GM19463 (cell line): ENCODE results near the gene RCCD1.
"Not testable (repeated sequence)": the region's sequence is repeated elsewhere in the genome, so short reads cannot be mapped to it uniquely, and the experiment has no call there.

Experiments used
- ATAC-seq: cut with Tn5 transposase; IDR thresholded peaks from one replicate; pipeline ENCODE4 v1.9.1; 2021; ENCODE audit warnings: mild to moderate bottlenecking, moderate library complexity; ENCODE audit not compliant: unreplicated experiment

RCCD1 gene, protein sequence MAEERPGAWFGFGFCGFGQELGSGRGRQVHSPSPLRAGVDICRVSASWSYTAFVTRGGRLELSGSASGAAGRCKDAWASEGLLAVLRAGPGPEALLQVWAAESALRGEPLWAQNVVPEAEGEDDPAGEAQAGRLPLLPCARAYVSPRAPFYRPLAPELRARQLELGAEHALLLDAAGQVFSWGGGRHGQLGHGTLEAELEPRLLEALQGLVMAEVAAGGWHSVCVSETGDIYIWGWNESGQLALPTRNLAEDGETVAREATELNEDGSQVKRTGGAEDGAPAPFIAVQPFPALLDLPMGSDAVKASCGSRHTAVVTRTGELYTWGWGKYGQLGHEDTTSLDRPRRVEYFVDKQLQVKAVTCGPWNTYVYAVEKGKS

DNA sequence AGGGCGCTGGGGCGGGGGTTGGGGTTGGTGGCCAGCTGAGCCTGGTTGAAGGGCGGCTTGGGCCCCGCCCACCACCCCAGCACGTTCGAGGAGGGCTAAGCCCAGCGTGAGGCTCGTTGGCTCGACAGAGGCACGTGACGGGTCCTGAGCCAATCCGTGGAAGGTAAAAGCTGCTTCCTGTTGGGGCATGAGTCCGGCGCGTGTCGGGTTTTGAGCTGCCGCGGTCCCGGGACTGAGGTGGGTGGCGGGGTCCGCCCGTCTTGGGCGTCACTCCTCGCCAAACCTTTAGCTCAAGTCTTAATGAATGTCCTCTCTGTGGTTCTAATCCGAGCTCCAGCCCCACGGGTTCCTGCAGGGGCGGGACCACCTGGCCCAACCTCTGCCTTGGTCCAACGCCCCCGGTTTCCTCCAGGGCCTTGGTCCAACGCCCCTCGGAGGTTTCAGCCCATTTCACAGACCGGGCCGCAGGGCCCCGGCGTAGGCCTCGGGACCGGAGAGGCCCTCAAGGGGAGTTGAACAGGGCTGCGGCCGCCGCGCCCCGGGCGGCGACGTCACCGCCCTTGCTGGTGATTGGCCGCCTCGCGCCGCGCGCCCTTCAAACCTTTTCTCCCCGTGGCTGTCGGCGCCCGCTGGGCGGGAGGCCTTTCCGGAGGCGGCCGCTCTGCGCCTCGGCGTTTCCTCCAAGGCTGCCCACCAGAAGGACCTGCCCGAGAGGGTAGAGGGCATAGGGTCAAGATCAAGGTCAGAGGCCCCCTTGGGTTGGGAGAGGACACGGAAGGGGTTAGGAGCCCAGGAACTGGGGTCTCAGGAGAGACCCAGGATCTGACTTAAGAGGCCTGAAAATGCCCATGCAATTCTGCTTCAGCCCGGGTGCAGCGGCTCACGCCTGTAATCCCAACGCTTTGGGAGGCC, at the start of gene RCCD1:
Gene RCCD1, plus strand, starts transcription at position 173 of the 912 bp plus-strand sequence. CDS start 1,851 bp downstream, outside the sequence.
- ATAC-seq, result peak; percentile 95

DNA sequence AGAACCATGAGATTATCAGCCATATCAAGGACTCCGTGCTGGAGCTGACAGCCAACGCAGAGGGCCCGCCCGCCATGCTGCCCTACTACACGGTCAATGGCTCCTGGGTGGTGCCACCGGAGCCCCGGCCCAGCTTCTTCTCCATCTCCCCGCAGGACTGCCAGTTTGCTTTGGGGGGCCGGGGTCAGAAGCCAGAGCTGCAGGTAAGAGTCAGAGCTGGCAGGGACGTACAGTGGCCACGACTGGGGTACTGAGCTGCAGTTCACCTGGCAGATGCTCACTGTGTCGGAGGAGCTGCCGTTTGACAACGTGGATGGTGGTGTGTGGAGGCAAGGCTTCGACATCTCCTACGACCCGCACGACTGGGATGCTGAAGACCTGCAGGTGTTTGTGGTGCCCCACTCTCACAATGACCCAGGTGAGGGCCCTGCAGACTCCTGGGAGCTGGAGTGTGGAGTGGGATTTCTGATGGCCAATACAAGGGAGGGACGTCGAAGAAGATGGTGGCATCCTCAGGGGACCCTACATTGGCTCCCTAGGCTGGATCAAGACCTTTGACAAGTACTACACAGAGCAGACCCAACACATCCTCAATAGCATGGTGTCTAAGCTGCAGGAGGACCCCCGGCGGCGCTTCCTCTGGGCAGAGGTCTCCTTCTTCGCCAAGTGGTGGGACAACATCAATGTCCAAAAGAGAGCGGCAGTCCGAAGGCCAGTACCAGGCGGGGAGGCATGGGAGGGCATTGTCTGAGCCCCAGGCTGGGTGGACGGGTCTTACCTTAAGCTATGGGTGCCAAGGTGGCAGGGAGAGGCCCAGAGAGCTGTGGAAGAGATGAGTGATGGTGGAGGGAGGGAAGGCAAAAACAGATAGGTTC, 49.1 kb upstream of the RCCD1 start:
- no peak for ATAC-seq

DNA sequence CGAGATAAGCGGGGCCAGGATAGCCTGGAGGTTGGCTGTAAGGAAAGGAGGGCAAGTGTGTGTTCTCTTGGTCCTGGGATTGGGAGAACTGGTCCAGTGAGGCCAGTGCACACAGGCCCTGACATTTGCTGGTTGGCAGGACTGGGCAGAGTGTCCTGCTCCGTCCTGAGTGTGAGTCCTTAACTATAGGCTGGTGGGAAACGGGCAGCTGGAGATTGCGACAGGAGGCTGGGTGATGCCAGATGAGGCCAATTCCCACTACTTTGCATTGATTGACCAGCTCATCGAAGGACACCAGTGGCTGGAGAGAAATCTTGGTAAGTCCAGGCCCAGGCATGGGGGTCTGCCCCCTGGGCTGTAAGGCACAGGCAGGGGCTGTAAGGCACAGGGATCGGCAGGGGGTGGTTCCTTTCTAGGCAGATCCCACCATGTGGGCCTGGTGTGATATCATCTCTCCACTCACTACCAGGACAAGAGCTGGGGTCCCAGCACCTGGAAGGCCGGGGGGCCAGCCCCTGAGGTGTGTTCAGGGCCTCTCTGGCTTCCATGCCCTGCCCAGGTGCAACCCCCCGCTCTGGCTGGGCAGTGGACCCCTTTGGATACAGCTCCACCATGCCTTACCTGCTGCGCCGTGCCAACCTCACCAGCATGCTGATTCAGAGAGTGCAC, 48.4 kb upstream of the RCCD1 start:
- ATAC-seq, result no peak

DNA sequence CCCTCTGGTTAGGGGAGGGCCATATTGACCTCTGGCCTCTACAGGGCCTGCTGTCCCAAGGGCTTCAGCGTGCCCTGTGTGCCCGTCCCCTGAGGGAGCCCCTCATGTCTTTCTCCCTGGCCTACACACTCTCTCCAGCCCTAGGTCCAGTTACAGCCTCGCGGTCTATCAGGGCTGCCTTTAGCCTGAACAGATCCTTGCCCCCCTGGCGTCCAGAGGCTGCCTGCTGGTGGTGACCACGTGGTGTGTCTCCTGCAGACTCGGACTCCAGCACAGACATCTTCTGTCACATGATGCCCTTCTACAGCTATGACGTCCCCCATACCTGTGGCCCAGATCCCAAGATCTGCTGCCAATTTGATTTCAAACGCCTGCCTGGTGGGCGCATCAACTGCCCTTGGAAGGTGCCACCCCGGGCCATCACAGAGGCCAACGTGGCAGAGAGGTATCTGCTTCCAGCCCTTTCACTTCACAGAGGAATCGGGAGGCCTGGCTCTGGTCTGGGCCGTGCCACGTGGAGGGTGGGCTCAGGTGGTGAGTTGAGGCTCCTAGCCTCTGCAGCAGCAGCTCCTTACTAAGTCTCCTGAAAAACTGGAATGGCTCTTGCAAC, 47.5 kb upstream of the RCCD1 start:
- ATAC-seq, result no peak

DNA sequence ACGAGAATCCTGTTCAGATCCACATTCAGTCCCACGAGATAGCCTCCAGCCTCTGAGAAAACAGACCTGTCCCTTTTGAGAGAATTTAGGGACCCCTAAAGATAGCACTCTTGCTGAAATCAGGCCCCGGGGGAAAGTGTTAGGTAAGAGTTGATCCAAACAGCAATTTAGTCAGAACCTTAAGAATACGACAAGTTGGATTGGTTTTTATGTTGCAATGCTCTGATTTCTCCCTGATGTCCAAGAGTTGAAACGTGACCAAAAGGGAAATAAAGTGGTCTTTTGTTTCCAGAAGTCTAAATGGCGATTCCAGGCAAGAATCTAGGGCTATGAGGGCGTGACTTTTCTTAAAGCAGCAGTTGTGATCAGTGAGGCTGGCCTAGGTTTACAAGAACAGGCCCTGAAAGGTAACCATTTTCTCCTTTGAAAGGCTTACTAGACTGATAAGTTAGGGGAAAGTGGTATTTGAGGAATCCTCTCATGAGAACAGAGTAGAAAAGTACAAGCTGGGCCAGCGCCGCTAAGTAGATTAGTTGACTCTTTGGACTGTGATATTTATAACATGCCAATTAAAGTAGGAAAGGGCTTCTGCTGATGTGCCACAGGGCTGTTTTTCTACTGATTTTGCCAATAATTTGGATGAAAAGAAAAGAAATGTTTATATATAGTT, 46.7 kb upstream of the RCCD1 start:
- ATAC-seq, result no peak

DNA sequence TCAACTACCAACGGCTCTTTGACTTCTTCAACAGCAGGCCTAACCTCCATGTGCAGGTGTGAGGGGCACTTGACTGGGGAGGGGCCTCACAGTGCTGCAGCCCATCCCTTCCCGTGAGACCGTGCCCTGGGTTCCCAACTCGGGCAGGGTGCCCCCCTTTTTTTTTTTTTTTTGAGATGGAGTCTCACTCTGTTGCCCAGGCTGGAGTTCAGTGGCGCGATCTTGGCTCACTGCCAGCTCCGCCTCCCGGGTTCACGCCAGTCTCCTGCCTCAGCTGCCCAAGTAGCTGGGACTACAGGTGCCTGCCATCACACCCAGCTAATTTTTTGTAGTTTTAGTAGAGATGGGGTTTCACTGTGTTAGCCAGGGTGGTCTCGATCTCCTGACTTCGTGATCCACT, 45.2 kb upstream of the RCCD1 start:
- ATAC-seq, result not testable (repeated sequence)

DNA sequence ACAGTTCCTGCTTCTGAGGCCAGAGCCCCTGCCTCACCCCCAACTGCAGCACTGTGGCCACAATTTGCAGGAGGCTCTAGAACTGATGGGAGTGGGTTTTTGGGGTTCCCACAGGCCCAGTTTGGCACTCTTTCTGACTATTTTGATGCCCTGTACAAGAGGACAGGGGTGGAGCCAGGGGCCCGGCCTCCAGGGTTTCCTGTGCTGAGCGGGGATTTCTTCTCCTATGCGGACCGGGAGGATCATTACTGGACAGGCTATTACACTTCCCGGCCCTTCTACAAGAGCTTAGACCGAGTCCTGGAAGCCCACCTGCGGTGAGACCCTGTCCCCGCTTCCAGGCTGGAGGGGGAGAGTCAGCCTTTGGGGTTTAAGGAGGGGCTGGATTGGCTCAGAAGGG, 44.7 kb upstream of the RCCD1 start:
- ATAC-seq, result no peak

DNA sequence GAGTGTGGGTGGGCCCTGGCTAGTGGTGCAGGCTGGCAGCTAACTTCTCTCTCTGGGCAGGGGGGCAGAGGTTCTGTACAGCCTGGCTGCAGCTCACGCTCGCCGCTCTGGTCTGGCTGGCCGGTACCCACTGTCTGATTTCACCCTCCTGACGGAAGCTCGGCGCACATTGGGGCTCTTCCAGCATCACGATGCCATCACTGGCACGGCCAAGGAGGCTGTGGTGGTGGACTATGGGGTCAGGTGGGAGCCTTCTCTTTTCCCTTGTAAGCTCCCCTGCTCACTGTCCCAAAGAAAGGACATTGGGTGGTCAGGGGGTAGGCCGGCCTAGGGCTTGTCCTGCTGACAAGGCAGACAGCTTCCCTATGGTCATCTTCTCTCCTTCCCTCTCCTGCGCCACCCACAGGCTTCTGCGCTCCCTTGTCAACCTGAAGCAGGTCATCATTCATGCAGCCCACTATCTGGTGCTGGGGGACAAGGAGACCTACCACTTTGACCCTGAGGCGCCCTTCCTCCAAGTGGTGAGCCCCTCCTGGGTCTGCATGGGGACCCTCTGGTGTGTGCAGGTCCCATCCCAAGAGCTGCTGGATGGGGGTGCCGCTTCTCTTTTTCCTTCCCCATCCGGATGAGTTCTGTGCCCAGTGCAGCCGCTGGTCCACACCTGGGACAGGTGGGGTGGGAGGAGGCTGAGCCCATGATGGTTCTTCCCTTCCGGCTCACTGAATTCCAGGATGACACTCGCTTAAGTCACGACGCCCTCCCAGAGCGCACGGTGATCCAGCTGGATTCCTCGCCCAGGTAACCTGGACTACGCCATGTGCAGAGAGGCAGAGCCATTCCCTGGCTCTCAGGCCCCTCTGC, 44.0 kb upstream of the RCCD1 start:
- ATAC-seq, result no peak

DNA sequence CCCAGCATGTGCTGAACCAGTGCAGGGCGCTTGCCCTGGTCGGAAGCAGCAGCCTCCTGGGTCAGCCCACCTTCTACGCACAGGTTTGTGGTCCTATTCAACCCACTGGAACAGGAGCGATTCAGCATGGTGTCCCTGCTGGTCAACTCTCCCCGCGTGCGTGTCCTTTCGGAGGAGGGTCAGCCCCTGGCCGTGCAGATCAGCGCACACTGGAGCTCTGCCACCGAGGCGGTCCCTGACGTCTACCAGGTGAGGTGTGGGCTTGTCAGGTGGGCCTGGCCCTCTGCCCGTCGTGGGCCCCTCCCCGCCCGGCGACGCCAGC, 43.4 kb upstream of the RCCD1 start:
- no peak for ATAC-seq

DNA sequence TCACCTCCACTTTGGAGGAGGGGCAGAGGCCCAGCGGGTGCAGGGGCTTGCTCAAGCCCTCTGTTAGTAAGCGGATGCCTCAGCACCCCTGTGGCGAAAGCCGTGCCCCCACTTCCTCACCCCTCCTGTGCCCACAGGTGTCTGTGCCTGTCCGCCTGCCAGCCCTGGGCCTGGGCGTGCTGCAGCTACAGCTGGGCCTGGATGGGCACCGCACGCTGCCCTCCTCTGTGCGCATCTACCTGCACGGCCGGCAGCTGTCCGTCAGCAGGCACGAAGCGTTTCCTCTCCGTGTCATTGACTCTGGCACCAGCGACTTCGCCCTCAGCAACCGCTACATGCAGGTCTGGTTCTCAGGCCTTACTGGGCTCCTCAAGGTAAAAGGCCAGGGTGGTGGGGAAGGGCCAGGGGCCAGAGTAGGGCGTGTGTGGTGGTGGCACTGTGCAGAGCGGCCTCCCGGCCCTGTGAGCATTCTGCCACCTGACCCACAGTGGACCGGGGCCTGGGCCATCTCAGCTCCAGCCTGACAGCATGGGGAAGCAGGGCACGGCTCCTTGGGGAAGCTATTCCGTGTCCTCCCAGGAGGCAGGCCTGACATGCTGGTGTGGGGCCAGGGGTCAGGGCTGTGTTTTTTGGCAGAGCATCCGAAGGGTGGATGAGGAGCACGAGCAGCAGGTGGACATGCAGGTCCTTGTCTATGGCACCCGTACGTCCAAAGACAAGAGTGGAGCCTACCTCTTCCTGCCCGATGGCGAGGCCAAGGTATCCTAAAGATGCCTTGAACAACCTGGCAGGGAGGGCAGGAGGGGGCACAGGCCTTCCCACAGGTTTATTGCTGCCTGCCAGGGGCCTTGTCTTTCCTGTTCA, 42.5 kb upstream of the RCCD1 start:
- no peak for ATAC-seq

DNA sequence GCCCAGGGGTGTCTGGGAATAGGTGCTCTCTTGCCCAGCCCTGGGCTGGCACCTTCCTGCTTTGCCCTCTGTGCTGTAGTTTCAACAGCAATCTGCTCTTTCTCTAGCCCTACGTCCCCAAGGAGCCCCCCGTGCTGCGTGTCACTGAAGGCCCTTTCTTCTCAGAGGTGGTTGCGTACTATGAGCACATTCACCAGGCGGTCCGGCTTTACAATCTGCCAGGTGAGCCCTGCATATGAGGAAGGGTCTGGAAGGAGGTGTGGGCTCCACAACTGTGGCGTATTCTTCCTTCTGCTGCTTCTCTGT, 42.0 kb upstream of the RCCD1 start:
- ATAC-seq, result no peak

DNA sequence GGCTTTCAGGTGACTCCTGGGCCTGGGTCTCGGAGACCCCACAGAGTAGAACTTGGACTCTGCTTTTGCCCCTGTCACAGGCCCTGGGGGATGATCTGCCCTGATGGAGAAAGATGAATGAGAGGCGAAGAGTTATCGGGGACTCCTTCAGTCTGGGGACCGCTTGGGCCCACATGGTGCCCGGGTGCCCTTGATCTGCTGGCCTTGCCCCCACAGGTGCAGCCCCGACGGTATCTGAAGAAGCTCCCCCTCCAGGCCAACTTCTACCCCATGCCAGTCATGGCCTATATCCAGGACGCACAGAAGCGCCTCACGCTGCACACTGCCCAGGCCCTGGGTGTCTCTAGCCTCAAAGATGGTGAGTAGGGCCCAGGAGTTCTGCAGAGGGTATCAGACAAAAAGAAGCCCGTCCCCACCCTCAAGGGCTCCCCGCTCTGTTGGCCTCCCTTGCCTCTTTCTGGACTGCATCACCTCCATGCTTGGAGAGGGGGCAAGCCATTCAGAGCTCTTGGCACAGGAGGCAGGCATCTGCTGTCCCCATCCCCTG, 41.2 kb upstream of the RCCD1 start:
- ATAC-seq, result no peak

DNA sequence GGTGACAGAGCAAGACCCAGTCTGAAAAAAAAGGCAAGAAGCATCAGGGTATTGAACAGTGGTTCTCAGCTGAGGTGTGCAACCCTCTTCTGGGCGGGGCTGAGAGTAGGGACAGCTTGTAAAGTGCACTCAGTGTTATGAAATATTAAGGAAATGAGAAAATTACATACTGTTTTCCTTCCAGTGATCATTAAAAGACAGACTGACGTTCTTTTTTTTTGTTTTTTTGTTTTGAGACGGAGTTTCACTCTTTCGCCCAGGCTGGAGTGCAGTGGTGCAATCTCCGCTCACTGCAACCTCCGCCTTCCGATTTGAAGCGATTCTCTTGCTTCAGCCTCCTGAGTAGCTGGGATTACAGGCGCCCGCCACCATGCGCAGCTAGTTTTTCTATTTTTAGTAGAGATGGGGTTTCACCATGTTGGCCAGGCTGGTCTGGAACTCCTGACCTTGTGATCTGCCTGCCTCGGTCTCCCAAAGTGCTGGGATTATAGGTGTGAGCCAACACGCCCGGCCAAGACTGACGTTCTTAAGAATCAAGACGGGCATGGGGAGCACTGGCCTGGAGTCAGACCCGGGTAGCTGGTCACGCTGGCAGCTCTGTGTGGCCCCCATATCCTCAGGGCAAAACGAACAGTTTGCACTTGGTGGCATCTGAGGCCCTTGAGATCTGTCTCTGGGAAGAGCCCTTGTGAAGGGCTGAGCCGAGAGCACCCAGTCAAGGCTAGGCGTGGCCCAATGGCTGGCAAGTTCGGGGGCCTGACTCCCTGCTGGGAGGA, 40.2 kb upstream of the RCCD1 start:
- ATAC-seq, result no peak

DNA sequence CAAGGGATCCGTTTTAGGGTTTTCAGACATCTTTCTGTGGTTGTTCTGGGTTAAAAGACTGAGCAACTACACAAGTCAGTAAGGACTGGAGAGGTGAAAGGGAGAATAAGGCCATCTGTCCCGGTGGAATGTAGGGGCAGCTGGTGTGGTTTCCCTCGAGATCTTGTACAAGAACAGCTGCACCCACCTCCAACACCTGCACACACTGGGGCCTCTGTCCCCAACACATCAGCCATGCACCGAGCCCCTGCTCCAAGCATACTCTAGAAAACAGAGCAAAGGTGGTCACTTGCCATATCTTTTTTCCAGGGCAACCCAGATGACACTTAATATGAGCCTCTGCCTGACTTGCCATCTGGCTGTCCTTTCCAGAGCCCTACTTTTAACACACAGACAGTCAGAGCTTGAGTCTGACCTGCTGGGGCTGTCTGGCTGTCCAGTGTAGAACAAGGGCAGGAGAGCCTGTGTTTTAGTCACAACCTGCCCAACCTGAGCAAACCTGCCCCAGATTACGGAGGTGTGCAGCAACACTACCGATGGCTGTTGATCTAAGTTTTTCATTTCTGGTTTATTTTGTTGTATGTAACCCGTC, 39.4 kb upstream of the RCCD1 start:
- no peak for ATAC-seq

DNA sequence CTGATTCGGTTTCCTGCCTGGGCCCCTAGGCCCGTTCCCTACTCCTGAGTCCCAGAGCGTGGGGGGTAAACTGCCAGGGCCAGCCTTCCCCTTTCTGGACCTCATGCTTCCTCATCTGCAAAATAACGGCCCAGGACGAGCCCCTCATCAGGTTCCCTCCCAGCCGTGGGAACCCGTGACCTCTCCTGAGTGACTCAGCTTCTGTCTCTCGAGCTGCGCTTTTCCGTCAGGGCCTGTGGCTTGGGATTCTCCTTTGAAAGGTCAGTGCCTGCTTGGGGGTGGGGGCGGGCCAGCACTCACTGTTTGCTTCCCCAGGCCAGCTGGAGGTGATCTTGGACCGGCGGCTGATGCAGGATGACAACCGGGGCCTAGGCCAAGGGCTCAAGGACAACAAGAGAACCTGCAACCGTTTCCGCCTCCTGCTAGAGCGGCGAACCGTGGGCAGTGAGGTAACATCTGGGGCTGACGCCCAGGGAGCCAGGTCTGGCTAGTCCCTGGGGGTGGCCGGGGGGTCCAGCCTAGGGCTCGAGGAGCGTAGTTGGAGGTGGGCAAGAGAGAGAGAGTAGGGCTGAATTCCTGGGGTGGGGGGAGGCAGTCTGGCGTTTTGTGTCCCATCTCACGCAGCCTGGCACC, 38.8 kb upstream of the RCCD1 start:
- no peak for ATAC-seq

DNA sequence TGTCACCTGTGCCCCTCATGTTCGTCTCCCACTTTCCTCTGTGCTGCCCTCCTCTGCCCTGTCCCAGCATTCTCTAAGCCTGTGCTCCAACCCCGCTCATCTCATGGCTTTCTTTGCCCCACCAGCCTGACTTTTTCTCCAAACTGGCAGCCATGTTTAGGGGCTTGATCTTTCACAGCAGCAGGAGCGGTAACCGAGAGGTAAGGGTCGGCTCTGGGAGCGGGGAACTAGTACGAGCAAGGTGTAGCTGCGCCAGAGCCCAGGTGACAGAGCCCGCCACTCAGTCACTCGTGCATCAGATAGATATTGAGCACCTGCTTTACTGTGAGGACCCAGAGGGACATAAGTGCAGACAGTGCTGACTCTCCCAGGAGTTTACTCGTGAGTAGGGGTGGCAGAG, 38.2 kb upstream of the RCCD1 start:
- ATAC-seq, result no peak
